Fibroblast of lung (primary cell): Measurements from ENCODE around the gene ONECUT3.

ENCODE experiments used
- CTCF ChIP-seq, 2 donors: IDR thresholded peaks in 1 of 2; conservative IDR thresholded peaks in 1 of 2; 1 replicate in 1 of 2; 2 replicates in 1 of 2; pipeline ENCODE4 v1.5.1; 2011 to 2012; ENCODE audit warnings: low read length in 2 of 2, control low read depth in 1 of 2, inconsistent platforms in 1 of 2, low read depth in 1 of 2, mild to moderate bottlenecking in 1 of 2
- EZH2 ChIP-seq: IDR thresholded peaks from 2 replicates; pipeline ENCODE4 v1.5.1; 2012; ENCODE audit warnings: low read length, control low read depth, mild to moderate bottlenecking; ENCODE audit errors: missing control alignments

GRCh38 chr19:1725100-1726064 is 27.9 kb upstream of the ONECUT3 start:
- TF ChIP-seq CTCF (conservative IDR thresholded peaks at IDR 0.05 in 1 of 2, IDR thresholded peaks at IDR 0.05 in 1 of 2; ENCODE audit: low read depth in 1 of 2, low read length in 2 of 2) (peak in 1 of 2 donors; percentile 2), EZH2 (no peak)
